Activated CD8-positive, alpha-beta T cell treated with anti-CD3 and anti-CD28 coated beads for 36 hours (primary cell): ENCODE measurements around the gene PDP2. TPM values are rescaled to one million over a fixed set of nuclear protein-coding genes. Genes with fewer than 3 reads are reported as not detected.

ENCODE experiments used
- ATAC-seq: fragments of 200-7000 bp; cut with Tn5 transposase; one replicate; pipeline ENCODE4 v1.10.0; 2021; ENCODE audit warnings: mild to moderate bottlenecking, moderate library complexity
- CTCF ChIA-PET: fragments of 350-600 bp; sonication (Branson Sonifier 250); formaldehyde crosslinking; loops from one replicate; lab custom pipeline; 2021; ENCODE audit warnings: antibody characterized with exemption; lab: Charles Lee
- POLR2A ChIA-PET: fragments of 350-600 bp; sonication (Branson Sonifier 250); formaldehyde crosslinking; loops from one replicate; lab custom pipeline; 2021; ENCODE audit warnings: antibody characterized with exemption; lab: Charles Lee
- DNase-seq: peaks from one replicate; pipeline ENCODE4 v3.0.0-alpha.2; 2020
- H3K27ac Mint-ChIP-seq: one replicate; pipeline ENCODE4 v1.8.0; 2021; ENCODE audit warnings: mild to moderate bottlenecking, mixed read lengths
- H3K27me3 Mint-ChIP-seq: one replicate; pipeline ENCODE4 v1.8.0; 2021; ENCODE audit warnings: mixed read lengths
- H3K36me3 Mint-ChIP-seq: one replicate; pipeline ENCODE4 v1.8.0; 2021; ENCODE audit warnings: low read depth, mixed read lengths
- H3K4me1 Mint-ChIP-seq: one replicate; pipeline ENCODE4 v1.8.0; 2021; ENCODE audit warnings: low read depth, mixed read lengths
- H3K4me3 Mint-ChIP-seq: one replicate; pipeline ENCODE4 v1.8.0; 2021; ENCODE audit warnings: mild to moderate bottlenecking, moderate library complexity, mixed read lengths
- H3K9me3 Mint-ChIP-seq: one replicate; pipeline ENCODE4 v1.8.0; 2021; ENCODE audit warnings: mixed read lengths
- CTCF ChIP-seq: fragments of 200-600 bp; IDR thresholded peaks from one replicate; pipeline ENCODE4 v1.8.0; 2022; ENCODE audit warnings: antibody characterized with exemption, mild to moderate bottlenecking
- intact Hi-C: fragments of 100-400 bp; cut with micrococcal nuclease; formaldehyde crosslinking; loops from one replicate; pipeline ENCODE4 v1.10.0; 2022
- total RNA-seq, 2 experiments: library from RNA; stranded (reverse); gene quantifications; one replicate each; pipeline ENCODE4 v1.2.3, GENCODE V29; 2021

The PDP2 gene
- total RNA-seq, 2 experiments from 2014 or later, result 31.2 to 38.1 TPM

GRCh38 chr16:66904428-66904845 lies 24.1 kb downstream of the PDP2 start:
- H3K27me3 Mint-ChIP-seq, result no peaks in the 10 kb centered on the region
- ChIA-PET CTCF (interaction anchor here (1.3 to 2.3 kb wide), 2 partner anchors 9 to 21 kb away, joined by 3 to 7 read pairs; no protein-coding TSS in a partner anchor), POLR2A (interaction anchor here (1.0 to 1.7 kb wide), 3 partner anchors 11 to 30 kb away, joined by 3 to 5 read pairs (median 4); no protein-coding TSS in a partner anchor)
- DNase-seq (no peak), ATAC-seq (no peak)
- no peak overlapping the region for H3K4me3 Mint-ChIP-seq
- no peaks in the 10 kb centered on the region for H3K36me3 Mint-ChIP-seq
- no peaks in the 10 kb centered on the region for H3K9me3 Mint-ChIP-seq
- H3K27ac Mint-ChIP-seq, result no peak overlapping the region
- H3K4me1 Mint-ChIP-seq, result peaks cover 8% of the 10 kb centered on the region
- no peak for TF ChIP-seq CTCF
- intact Hi-C loops, result no loop called here

- CTCF ChIA-PET, result interaction anchor here (1.2 to 2.3 kb wide), 3 partner anchors 9 to 74 kb away, joined by 3 to 7 read pairs (median 5); partner anchors contain the start of gene NAE1
- no peak overlapping the region for H3K27ac Mint-ChIP-seq
These were observed 24.7 kb downstream of the PDP2 start for GRCh38 chr16:66904846-66905632.

GRCh38 chr16:66905633-66906539 lies 25.6 kb downstream of the PDP2 start:
- no peak overlapping the region for H3K4me3 Mint-ChIP-seq
- H3K4me1 Mint-ChIP-seq, result peaks cover 8% of the 10 kb centered on the region
- TF ChIP-seq CTCF, result no peak
- H3K27me3 Mint-ChIP-seq, result no peaks in the 10 kb centered on the region
- intact Hi-C loops, result no loop called here
- peak; percentile 75 for ATAC-seq
- ChIA-PET POLR2A (interaction anchor here (1.7 kb wide), 1 partner anchor 9 kb away, joined by 4 read pairs; no protein-coding TSS in a partner anchor), CTCF (interaction anchor here (1.1 to 1.4 kb wide), 3 partner anchors 9 to 75 kb away, joined by 3 to 5 read pairs (median 5); partner anchors contain the start of gene NAE1)
- H3K27ac Mint-ChIP-seq, result no peak overlapping the region
- peak; percentile 74 for DNase-seq
- no peaks in the 10 kb centered on the region for H3K36me3 Mint-ChIP-seq
- H3K9me3 Mint-ChIP-seq, result no peaks in the 10 kb centered on the region

More at GRCh38 chr16:66904846-66905632, 24.7 kb downstream of the PDP2 start:
- H3K36me3 Mint-ChIP-seq, result no peaks in the 10 kb centered on the region
- POLR2A ChIA-PET, result interaction anchor here (1.0 to 1.7 kb wide), 3 partner anchors 10 to 30 kb away, joined by 3 to 5 read pairs (median 4); no protein-coding TSS in a partner anchor
- no peak overlapping the region for H3K4me3 Mint-ChIP-seq
- ATAC-seq (no peak), DNase-seq (no peak)
- H3K9me3 Mint-ChIP-seq, result no peaks in the 10 kb centered on the region
- H3K4me1 Mint-ChIP-seq, result peaks cover 8% of the 10 kb centered on the region
- intact Hi-C loops, result no loop called here
- no peak for TF ChIP-seq CTCF
- no peaks in the 10 kb centered on the region for H3K27me3 Mint-ChIP-seq

- H3K4me1 Mint-ChIP-seq, result peaks cover 10% of the 10 kb centered on the region
- ChIA-PET POLR2A (no interaction called here), CTCF (interaction anchor here (0.6 to 1.4 kb wide), 5 partner anchors 10 to 1521 kb away, joined by 3 to 5 read pairs (median 3); partner anchors contain the start of gene NAE1)
- ATAC-seq, result no peak
- no peaks in the 10 kb centered on the region for H3K27me3 Mint-ChIP-seq
- no peak overlapping the region for H3K27ac Mint-ChIP-seq
- H3K4me3 Mint-ChIP-seq, result no peak overlapping the region
- no peaks in the 10 kb centered on the region for H3K9me3 Mint-ChIP-seq
- no peak for TF ChIP-seq CTCF
- no peaks in the 10 kb centered on the region for H3K36me3 Mint-ChIP-seq
- no peak for DNase-seq
- intact Hi-C loops, result no loop called here
These were observed 26.9 kb downstream of the PDP2 start for GRCh38 chr16:66906916-66907836.
